ENCODE measurements around the gene GIMD1.

Gene GIMD1

DNA sequence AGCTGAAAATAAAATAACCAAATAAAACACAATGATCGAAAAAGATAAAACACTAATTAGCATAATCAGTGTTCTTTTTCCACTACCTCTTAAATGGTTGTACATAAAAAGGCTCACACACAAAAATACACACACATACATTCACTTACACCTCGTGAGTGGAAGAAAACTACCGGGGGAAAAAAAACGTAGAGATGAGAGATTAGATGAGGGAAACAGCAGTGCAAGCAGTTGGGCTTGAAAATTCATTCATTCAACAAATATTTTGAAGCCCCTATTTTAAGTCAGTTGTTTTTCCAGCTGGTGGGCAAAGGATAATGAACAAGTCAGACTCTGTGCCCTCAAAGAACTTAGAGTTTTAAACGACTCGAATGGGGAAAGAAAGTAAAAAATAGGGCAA is 53.6 kb downstream of the GIMD1 start:
- no peak for DNase-seq (ENCODE audit: low read depth)

DNA sequence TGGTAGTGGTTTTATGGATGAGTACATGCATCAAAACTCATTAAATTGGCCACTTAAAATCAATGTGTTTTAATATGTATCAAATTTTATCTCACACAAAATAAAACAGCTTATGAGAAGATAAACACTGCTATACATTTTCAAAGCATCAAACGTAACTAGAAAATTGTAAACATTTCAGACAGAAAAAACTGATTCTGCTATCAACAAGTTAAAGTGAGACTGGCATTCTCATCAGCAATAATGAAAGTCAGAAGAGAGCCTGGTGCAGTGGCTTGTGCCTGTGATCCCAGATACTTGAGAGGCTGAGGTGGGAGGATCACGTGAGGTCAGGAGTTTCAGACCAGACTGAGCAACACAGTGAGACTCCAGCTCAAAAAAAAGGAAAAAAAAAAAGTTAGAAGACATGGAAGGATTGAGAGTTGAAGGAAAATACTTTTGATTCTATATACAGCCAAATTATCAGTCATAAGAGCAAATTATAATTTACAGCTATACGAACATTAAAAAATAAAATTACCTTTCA is 55.5 kb downstream of the GIMD1 start:
- no peak for DNase-seq (ENCODE audit: low read depth)

DNA sequence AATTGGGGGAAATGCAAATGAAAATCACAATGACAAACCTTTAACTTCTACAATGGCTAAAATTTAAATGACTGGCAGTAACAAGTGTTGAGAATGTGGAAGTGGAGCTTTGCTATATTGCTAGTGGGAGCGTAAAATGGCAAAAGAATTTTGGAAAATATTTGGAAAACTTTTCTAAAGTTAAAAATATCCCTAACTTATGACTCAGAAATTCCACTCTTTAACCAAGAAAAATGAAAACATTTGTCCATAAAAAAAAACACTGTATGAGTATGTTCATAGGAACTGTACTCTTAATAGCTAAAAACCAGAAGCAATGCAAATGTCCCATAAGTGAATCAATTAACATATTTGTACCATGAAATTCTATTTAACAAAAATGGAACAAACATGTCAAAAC is 56.2 kb downstream of the GIMD1 start:
- DNase-seq (ENCODE audit: low read depth): no peak
